Measurements from ENCODE around the gene CHSY3.

CHSY3 gene

DNA sequence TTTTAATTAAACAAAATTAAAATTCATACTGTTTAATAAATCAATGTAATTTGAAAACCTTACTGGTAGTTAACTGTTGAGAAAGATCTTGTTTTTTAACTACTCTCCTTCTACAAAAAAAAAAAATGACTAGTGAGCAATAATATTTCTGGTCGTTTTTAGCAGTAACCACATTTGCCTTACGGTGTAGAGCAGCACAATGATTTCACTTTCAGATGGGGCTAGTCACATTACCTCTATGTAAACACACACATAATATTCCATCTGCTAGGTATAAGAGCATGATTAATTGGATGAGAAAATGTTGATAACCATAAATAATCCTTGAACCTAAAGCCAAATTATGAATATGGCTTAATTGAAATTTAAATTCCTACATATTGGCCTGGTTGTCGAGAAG lies 198.1 kb downstream of the CHSY3 start:
- Histone ChIP-seq H2AFZ (ENCODE audit: low read length) (no peak overlapping the region), H3K9me3 (ENCODE audit: low read length) (no peaks in the 10 kb centered on the region), H3K4me3 (ENCODE audit: low read depth, low read length, poor library complexity, severe bottlenecking) (no peak overlapping the region), H3K27ac (ENCODE audit: low read depth, low read length, poor library complexity, severe bottlenecking) (no peak overlapping the region), H3K27me3 (ENCODE audit: insufficient read depth, low read length) (0 out of 2 replicates have a peak, but pooled peaks cover 4% of the 10 kb centered on the region), H3K4me1 (ENCODE audit: insufficient read depth, low read length, severe bottlenecking) (no peaks in the 10 kb centered on the region), H3F3A (ENCODE audit: insufficient read depth, low read length) (no peaks in the 10 kb centered on the region), H4K20me1 (ENCODE audit: insufficient read depth, low read length) (no peaks in the 10 kb centered on the region), H3K36me3 (ENCODE audit: insufficient read depth, low read length) (no peaks in the 10 kb centered on the region), H3K9me2 (ENCODE audit: low read depth, low read length) (no peaks in the 10 kb centered on the region), H3K79me2 (ENCODE audit: insufficient read depth, low read length) (no peaks in the 10 kb centered on the region), H3K9ac (ENCODE audit: low read length) (no peak overlapping the region), H3K4me2 (ENCODE audit: low read length) (no peak overlapping the region)
- TF ChIP-seq, protein P1, sequence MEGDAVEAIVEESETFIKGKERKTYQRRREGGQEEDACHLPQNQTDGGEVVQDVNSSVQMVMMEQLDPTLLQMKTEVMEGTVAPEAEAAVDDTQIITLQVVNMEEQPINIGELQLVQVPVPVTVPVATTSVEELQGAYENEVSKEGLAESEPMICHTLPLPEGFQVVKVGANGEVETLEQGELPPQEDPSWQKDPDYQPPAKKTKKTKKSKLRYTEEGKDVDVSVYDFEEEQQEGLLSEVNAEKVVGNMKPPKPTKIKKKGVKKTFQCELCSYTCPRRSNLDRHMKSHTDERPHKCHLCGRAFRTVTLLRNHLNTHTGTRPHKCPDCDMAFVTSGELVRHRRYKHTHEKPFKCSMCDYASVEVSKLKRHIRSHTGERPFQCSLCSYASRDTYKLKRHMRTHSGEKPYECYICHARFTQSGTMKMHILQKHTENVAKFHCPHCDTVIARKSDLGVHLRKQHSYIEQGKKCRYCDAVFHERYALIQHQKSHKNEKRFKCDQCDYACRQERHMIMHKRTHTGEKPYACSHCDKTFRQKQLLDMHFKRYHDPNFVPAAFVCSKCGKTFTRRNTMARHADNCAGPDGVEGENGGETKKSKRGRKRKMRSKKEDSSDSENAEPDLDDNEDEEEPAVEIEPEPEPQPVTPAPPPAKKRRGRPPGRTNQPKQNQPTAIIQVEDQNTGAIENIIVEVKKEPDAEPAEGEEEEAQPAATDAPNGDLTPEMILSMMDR (IDR thresholded peaks at IDR 0.05; ENCODE audit: low read length) = no peak
- TF ChIP-seq EZH2 (IDR thresholded peaks at IDR 0.05; ENCODE audit: borderline replicate concordance, low read length) = no peak

DNA sequence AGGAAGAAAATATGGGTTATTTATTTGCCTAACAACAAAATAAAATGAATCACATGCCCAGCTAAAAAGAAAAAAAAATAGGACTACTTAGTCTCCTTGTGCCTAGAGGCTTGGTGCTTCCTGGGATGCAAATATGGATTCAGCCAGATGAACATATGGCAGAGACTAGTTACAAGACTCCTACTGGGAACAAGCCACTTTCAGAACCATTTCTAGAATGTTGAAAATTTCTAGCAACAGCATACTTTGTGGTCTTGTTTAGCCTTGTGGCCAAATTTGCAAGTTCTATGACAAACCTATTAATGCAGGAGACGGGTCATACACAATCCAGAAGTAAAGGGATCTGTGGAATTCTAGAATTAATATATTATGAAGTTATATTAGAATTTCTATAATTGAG lies 198.7 kb downstream of the CHSY3 start:
- no peaks in the 10 kb centered on the region for H3F3A ChIP-seq (ENCODE audit: insufficient read depth, low read length)
- no peaks in the 10 kb centered on the region for H3K9me3 ChIP-seq (ENCODE audit: low read length)
- H3K27ac ChIP-seq (ENCODE audit: low read depth, low read length, poor library complexity, severe bottlenecking) = no peak overlapping the region
- no peaks in the 10 kb centered on the region for H3K36me3 ChIP-seq (ENCODE audit: insufficient read depth, low read length)
- no peak overlapping the region for H3K4me3 ChIP-seq (ENCODE audit: low read depth, low read length, poor library complexity, severe bottlenecking)
- no peak overlapping the region for H3K9ac ChIP-seq (ENCODE audit: low read length)
- no peak overlapping the region for H3K4me2 ChIP-seq (ENCODE audit: low read length)
- TF ChIP-seq EZH2 (IDR thresholded peaks at IDR 0.05; ENCODE audit: borderline replicate concordance, low read length) = no peak
- TF ChIP-seq, protein P1 (IDR thresholded peaks at IDR 0.05; ENCODE audit: low read length) = no peak
- 0 out of 2 replicates have a peak, but pooled peaks cover 4% of the 10 kb centered on the region for H3K27me3 ChIP-seq (ENCODE audit: insufficient read depth, low read length)
- no peaks in the 10 kb centered on the region for H3K9me2 ChIP-seq (ENCODE audit: low read depth, low read length)
- no peaks in the 10 kb centered on the region for H3K4me1 ChIP-seq (ENCODE audit: insufficient read depth, low read length, severe bottlenecking)
- H4K20me1 ChIP-seq (ENCODE audit: insufficient read depth, low read length) = no peaks in the 10 kb centered on the region
- H2AFZ ChIP-seq (ENCODE audit: low read length) = no peak overlapping the region
- H3K79me2 ChIP-seq (ENCODE audit: insufficient read depth, low read length) = no peaks in the 10 kb centered on the region

DNA sequence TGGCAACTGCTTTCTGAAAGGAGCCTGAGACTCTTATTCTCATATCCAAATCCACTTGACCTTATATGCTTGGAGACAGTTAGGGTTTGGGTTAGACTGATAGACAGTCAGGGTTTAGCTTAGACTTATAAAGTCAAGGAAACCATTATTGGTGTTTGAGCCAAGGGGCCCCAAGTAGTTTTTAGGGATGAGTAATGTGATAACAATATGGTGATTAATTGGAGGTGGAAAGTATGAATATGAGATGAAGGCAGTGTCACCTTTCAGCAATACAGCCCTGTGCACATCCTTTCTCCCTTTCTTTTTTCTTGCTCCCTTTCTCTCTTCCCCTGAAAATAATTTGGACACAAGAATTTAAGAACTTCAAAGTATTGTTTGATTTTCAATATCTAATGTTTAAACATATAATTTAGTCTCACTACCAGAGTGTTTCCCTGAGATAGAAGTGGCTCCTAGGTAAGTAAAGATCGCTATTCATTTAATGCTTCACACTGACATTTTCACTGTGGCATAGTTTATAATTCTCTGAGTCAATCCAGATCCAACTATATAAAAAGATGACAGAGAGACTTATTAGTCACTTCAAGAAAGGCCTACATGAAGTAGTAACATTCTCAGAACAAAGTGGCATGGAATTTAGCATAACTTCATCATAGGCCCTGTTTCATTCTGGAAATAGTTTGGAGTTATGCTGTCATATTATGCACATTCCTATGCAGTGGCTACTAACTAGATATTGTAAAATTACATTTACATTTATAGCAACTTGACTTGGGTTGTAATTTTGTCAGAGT lies 200.8 kb downstream of the CHSY3 start:
- Histone ChIP-seq H3K79me2 (ENCODE audit: insufficient read depth, low read length) (no peaks in the 10 kb centered on the region), H2AFZ (ENCODE audit: low read length) (no peak overlapping the region), H3F3A (ENCODE audit: insufficient read depth, low read length) (no peaks in the 10 kb centered on the region), H3K9me3 (ENCODE audit: low read length) (no peaks in the 10 kb centered on the region), H3K4me1 (ENCODE audit: insufficient read depth, low read length, severe bottlenecking) (no peaks in the 10 kb centered on the region), H3K4me2 (ENCODE audit: low read length) (no peak overlapping the region), H3K36me3 (ENCODE audit: insufficient read depth, low read length) (no peaks in the 10 kb centered on the region), H3K27ac (ENCODE audit: low read depth, low read length, poor library complexity, severe bottlenecking) (no peak overlapping the region), H3K9ac (ENCODE audit: low read length) (no peak overlapping the region), H3K27me3 (ENCODE audit: insufficient read depth, low read length) (0 out of 2 replicates have a peak, but pooled peaks cover 4% of the 10 kb centered on the region), H3K4me3 (ENCODE audit: low read depth, low read length, poor library complexity, severe bottlenecking) (no peak overlapping the region), H3K9me2 (ENCODE audit: low read depth, low read length) (no peaks in the 10 kb centered on the region), H4K20me1 (ENCODE audit: insufficient read depth, low read length) (no peaks in the 10 kb centered on the region)
- TF ChIP-seq EZH2 (IDR thresholded peaks at IDR 0.05; ENCODE audit: borderline replicate concordance, low read length) = no peak
- TF ChIP-seq, protein P1 (IDR thresholded peaks at IDR 0.05; ENCODE audit: low read length) = no peak

All from OCI-LY1 (cell line).